Right lobe of liver (tissue), 6 donors: ENCODE results near the gene ATAD3C. TPM values are rescaled to one million over a fixed set of nuclear protein-coding genes. Genes with fewer than 3 reads are reported as not detected.

Experiments used
- ATAC-seq, 4 donors: fragments of 200-7000 bp; cut with Tn5 transposase; one replicate each; pipeline ENCODE4 v1.9.1; 2020; ENCODE audit warnings: mild to moderate bottlenecking in 4 of 4, moderate library complexity in 4 of 4
- DNase-seq, 3 donors: peaks; one replicate each; pipeline ENCODE4 v3.0.0-alpha.2; 2020
- H3K27ac ChIP-seq, 3 donors: fragments of 200-600 bp; one replicate each; pipeline ENCODE4 v1.8.0; 2022
- H3K27me3 ChIP-seq, 2 donors: fragments of 200-600 bp; one replicate each; pipeline ENCODE4 v1.8.0; 2022
- H3K36me3 ChIP-seq, 4 donors: fragments of 200-600 bp; sonication (generic) in 1 of 4; one replicate each; pipeline versions ENCODE4 v1.5.1 to v1.8.0; 2017 to 2022; ENCODE audit warnings: control low read depth in 1 of 4
- H3K4me1 ChIP-seq, 4 donors: fragments of 200-600 bp; sonication (generic) in 1 of 4; one replicate each; pipeline versions ENCODE4 v1.5.1 to v1.8.0; 2017 to 2022; ENCODE audit warnings: control low read depth in 1 of 4
- H3K4me3 ChIP-seq, 3 donors: fragments of 200-600 bp; one replicate each; pipeline ENCODE4 v1.8.0; 2022
- H3K9me3 ChIP-seq, 4 donors: fragments of 200-600 bp; sonication (generic) in 1 of 4; one replicate each; pipeline versions ENCODE4 v1.5.1 to v1.8.0; 2017 to 2022; ENCODE audit warnings: control low read depth in 1 of 4
- POLR2A ChIP-seq: fragments of 450-650 bp; IDR thresholded peaks from one replicate; pipeline ENCODE4 v1.6.1; 2017; ENCODE audit warnings: antibody characterized with exemption, mild to moderate bottlenecking
- WGBS: methylation state at CpG from one replicate; pipeline ENCODE4 v1.1.6; 2018; ENCODE audit warnings: low coverage, low lambda C conversion rate; ENCODE audit not compliant: insufficient coverage; ENCODE audit errors: missing lambda C conversion rate; 5-methylcytosine and 5-hydroxymethylcytosine counted together
- intact Hi-C, 2 donors: fragments of 100-400 bp; cut with DNase I; formaldehyde crosslinking; loops; one replicate each; pipeline versions ENCODE4 v1.11.2 to v1.14.1; 2022
- total RNA-seq, 6 experiments: library from RNA; depleted of rRNA in 2 of 6; stranded (reverse); fragments of >200 nt in 2 of 6; fragmentation: NEBNext Ultra II Directional in 3 of 6; extraction: Animal tissue kit (Norgen Biotek cat#: 25700) in 3 of 6; gene quantifications; one replicate each; pipeline versions ENCODE4 v1.1.0 to v1.2.4, GENCODE V29; 2016 to 2023
- TF ChIP-seq, protein P1 (sequence below), 4 donors: fragments of 200-600 bp in 3 of 4; fragments of 450-650 bp in 1 of 4; IDR thresholded peaks; one replicate each; pipeline versions ENCODE4 v1.5.1 to v1.8.0; 2016 to 2022; ENCODE audit warnings: antibody characterized with exemption in 4 of 4, mild to moderate bottlenecking in 2 of 4
- donor health status: DM: no; HTN: yes; CAD: no.
- donor health status: DM: no; HTN: no; CAD: no.
- donor health status: DM: no; HTN: no; CAD: no.
- donor health status: DM: no; HTN: yes; CAD: no.
- donor health status: DM: no; HTN: yes; CAD: no.

Gene ATAD3C
- total RNA-seq, 6 experiments from 2014 or later = 0.74 to 3.1 (median 1.9) TPM

DNA sequence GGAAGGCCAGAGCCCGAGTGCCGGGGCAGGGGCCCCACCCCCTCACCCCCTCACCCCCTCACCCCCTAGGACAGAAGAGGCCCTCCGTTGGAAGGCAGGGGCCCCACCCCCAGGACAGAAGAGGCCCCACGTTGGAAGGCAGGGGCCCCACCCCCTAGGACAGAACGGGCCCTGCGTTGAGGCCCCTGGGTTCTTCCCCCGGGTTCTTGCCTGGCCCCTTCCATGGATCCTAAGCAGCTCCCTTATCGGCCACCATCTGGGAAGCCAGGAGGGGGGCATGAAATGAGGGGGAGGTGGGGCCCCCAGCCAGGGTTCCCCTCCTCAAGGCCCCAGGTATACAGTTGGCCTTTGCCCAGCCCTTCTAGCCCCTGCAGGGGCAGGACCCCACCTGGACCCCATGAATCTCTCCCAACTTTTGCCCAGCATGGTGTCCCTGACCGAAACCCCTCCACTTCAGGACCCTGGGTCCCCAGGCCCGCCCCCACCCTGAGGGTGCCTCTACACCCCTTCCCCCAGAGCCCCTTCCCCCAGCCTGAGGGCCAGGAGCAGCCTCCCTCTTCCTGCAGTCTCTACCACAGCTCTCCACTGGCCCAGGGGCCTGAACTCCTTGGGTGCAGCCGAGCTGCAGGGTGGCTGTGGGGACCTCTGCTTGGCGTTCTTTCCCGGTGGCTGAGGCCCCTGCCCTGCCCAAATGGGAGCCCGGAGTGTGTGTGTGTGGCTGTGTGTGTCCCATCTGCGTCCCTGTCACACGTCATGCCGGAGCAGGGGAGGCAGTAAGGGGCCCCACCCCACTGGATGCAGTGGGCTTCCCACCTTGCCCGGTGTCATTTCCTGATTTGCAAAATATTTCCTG, 18.3 kb upstream of the ATAD3C start:
- Histone ChIP-seq H3K27ac (peak overlapping the region; percentile 53 to 84 (median 69)), H3K4me3 (peak overlapping the region; percentile 35 to 56 (median 53)), H3K27me3 (no peaks in the 10 kb centered on the region), H3K36me3 (no peaks in the 10 kb centered on the region), H3K9me3 (no peaks in the 10 kb centered on the region), H3K4me1 (peaks cover 0 to 60% (median 28%) of the 10 kb centered on the region in 4 donors)
- no CpG with 5 or more reads among the region's 18 CpGs for WGBS
- TF ChIP-seq POLR2A = no peak
- TF ChIP-seq, protein P1, sequence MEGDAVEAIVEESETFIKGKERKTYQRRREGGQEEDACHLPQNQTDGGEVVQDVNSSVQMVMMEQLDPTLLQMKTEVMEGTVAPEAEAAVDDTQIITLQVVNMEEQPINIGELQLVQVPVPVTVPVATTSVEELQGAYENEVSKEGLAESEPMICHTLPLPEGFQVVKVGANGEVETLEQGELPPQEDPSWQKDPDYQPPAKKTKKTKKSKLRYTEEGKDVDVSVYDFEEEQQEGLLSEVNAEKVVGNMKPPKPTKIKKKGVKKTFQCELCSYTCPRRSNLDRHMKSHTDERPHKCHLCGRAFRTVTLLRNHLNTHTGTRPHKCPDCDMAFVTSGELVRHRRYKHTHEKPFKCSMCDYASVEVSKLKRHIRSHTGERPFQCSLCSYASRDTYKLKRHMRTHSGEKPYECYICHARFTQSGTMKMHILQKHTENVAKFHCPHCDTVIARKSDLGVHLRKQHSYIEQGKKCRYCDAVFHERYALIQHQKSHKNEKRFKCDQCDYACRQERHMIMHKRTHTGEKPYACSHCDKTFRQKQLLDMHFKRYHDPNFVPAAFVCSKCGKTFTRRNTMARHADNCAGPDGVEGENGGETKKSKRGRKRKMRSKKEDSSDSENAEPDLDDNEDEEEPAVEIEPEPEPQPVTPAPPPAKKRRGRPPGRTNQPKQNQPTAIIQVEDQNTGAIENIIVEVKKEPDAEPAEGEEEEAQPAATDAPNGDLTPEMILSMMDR (IDR thresholded peaks at IDR 0.05) = no peak
- DNase-seq (peak in 2 of 3 donors; percentile 41 to 54), ATAC-seq (peak in 1 of 4 donors; percentile 0)
- intact Hi-C loops = no loop called here

DNA sequence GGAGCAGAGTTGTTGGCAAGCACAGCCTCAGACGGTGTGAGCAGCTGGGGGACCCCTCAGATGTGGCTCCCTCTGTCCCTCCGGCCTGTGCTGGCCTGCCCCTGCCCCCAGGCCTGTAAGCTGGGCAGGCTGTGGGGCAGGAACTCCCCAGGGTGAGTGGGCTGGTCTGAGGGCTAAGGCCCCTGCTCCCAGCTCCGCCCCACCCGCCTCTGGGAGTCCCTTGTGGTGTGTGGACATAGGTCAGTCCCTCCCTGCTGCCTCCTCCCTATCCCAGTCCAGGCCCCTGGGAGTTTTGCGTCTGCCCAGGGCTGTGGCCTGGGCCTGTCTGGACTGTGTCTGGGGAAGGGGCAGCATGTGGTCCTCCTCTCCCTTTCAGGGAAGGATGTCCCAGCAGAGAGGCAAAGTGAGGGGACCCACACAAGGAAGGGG, 17.6 kb upstream of the ATAD3C start:
- Histone ChIP-seq H3K27ac (peak overlapping the region; percentile 53 to 84 (median 69)), H3K4me3 (peak overlapping the region; percentile 35 to 56 (median 53)), H3K9me3 (no peaks in the 10 kb centered on the region), H3K27me3 (no peaks in the 10 kb centered on the region), H3K36me3 (no peaks in the 10 kb centered on the region), H3K4me1 (peaks cover 0 to 66% (median 30%) of the 10 kb centered on the region in 4 donors)
- TF ChIP-seq, protein P1 (IDR thresholded peaks at IDR 0.05) = no peak
- TF ChIP-seq POLR2A = peak; percentile 55
- ATAC-seq = peak; percentile 62 to 79 (median 69)
- WGBS = no CpG with 5 or more reads among the region's 5 CpGs
- intact Hi-C loops = no loop called here
- peak; percentile 91 to 94 (median 92) for DNase-seq

DNA sequence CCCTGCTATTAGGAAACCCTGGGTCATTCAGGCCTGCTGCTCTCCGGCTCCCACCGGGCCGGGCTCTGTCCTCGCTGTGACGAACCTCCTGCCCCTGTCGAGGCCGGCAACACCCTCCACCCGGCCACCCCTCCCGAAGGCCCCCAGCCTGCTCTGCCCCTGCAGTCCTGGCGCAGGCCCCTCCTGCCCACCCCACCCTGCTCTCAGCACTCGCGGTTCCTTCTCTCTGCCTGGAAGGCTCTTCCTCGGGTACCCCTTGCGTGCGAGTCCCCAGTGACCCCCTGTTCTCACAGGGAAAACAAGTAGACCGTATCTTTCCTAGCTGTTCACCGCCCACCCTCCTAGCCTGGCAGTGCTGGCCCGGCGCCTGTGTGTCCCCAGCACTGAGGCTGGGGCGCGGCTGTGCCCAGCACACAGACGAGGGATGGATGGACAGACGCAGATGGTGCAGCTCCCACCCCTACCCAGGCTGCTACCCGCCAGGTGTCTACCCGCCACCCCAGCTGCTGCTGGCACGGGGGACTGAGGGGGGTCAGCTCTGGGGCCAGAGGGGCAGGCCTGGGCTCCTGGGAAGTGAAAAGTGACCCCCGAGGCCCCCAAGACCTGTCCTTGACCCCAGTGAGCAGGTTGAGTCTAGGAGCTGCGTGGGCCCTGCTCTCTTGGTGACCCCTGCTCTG, 17.1 kb upstream of the ATAD3C start:
- DNase-seq = peak in 2 of 3 donors; percentile 28 to 60
- WGBS = 36% methylated on average over 5 of the region's 28 CpGs
- Histone ChIP-seq H3K27ac (peak overlapping the region; percentile 53 to 84 (median 69)), H3K36me3 (no peaks in the 10 kb centered on the region), H3K27me3 (no peaks in the 10 kb centered on the region), H3K4me1 (peaks cover 0 to 72% (median 33%) of the 10 kb centered on the region in 4 donors), H3K9me3 (no peaks in the 10 kb centered on the region), H3K4me3 (peak overlapping the region; percentile 35 to 56 (median 53))
- peak in 2 of 4 donors; percentile 0 to 1 for ATAC-seq
- intact Hi-C loops = no loop called here
- TF ChIP-seq, protein P1 (IDR thresholded peaks at IDR 0.05) = no peak
- no peak for TF ChIP-seq POLR2A

DNA sequence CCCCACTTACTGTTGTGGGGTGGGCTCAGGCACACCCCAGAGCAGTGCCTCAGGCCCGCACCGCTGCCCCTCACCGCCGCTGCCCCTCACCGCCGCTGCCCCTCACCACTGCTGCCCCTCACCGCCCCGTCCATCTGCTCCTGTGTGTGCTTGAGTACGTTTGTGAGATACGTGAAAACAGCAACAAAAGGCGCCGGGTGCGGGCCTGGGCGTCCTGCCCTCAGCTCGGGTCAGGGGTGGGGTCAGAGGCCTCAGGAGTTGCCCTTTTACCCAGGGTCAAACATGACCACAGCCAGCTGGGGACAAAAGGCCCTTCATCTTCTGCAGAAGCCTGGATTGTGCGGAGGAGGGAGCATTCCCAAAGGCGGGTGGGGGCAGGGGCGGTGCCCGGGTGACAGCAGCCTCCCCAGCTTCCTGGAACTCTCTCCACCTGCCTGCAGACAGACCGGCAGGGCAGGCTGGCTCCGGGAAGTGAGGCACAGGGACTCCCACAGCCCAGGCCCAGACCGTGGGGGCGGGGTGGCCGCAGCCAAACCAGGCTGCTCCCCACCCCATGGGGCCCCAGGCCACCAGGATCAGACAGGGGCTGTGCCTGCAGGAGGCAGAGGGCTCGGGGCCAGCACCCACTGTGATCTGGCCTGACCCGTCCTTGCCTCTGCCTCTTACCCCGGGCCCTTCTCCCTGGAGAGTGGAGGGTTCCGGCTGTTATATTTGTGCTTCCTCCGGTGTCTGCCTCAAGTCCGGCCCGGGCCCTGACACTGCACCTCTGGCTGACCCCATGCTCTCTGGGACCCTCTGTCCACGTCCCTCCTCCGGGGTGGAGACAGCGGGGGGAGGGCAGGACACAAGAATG, 16.3 kb upstream of the ATAD3C start:
- ATAC-seq (peak; percentile 56 to 71 (median 67)), DNase-seq (peak; percentile 96 to 97 (median 97))
- intact Hi-C loops = no loop called here
- H3K4me1 ChIP-seq = peaks cover 0 to 79% (median 37%) of the 10 kb centered on the region in 4 donors
- peak; percentile 74 for TF ChIP-seq POLR2A
- TF ChIP-seq, protein P1 (IDR thresholded peaks at IDR 0.05) = no peak
- H3K9me3 ChIP-seq = no peaks in the 10 kb centered on the region
- no peaks in the 10 kb centered on the region for H3K36me3 ChIP-seq
- no peaks in the 10 kb centered on the region for H3K27me3 ChIP-seq
- H3K27ac ChIP-seq = peak overlapping the region; percentile 53 to 84 (median 69)
- H3K4me3 ChIP-seq = peak overlapping the region; percentile 35 to 56 (median 53)
- 5% methylated on average over 4 of the region's 34 CpGs for WGBS
